T-helper 1 cell treated with Interleukin-12 subunit alpha and Interleukin-12 subunit beta and Interleukin-4 antibody, amounts not matched to agents 30 μg/mL and 1 μg/mL, for 36 hours (primary cell): Measurements from ENCODE around the gene NEURL2.

Experiments
- H3K27ac Mint-ChIP-seq: one replicate; pipeline ENCODE4 v1.8.0; 2021; ENCODE audit warnings: mild to moderate bottlenecking, mixed read lengths
- H3K27me3 Mint-ChIP-seq: one replicate; pipeline ENCODE4 v1.8.0; 2021; ENCODE audit warnings: low read depth, mixed read lengths
- H3K36me3 Mint-ChIP-seq: one replicate; pipeline ENCODE4 v1.8.0; 2021; ENCODE audit warnings: low read depth, mixed read lengths
- H3K4me1 Mint-ChIP-seq: one replicate; pipeline ENCODE4 v1.8.0; 2021; ENCODE audit warnings: low read depth, mixed read lengths
- H3K4me3 Mint-ChIP-seq: one replicate; pipeline ENCODE4 v1.8.0; 2021; ENCODE audit warnings: mild to moderate bottlenecking, moderate library complexity, mixed read lengths
- H3K9me3 Mint-ChIP-seq: one replicate; pipeline ENCODE4 v1.8.0; 2021; ENCODE audit warnings: mixed read lengths

NEURL2 gene

DNA sequence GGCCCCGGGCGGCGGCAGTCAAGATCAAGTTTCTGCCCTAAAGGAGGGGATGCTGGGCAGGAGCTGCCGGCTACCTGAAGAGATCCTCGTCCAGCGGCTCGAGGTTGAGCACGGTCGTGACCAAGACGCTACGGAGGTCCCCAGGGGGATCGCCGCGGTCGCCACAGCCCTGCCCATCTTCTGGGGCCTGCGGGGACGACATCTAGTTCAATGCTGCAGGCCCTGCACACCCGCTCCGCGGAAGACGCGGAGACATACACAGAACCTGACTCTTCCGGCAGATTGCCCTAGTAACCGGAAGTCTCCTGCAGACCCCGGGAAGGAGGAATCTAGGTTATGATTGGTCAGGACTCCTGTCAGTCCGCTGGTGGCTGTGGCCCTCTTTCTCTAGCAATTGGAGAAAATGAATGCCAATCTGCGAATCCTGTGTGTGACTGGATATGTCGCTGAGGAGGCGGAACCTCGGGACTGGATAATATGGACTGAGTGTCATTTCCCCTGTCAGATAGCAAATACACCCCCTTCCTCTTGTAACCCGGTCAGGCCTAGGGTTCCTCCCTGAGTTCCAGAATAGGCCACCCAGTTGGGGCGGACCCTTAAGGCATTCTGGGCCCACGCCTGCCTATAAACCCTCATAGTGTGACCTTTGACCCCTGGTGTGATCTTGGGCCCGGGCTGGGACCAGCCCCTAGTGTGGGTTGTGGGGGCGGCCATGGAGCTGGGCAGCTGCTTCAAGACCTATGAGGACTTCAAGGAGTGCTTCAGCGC, 33.7 kb downstream of the NEURL2 start, which contains the start of the genes ACOT8 and ZSWIM3:
TSS of gene ACOT8 (minus strand) at position 279 of the 768 bp plus-strand sequence. CDS start at position 202, 77 bp downstream.
TSS of gene ZSWIM3 (plus strand) at position 501 of the 768 bp plus-strand sequence. CDS start at position 713, 212 bp downstream.
- peaks cover 9% of the 10 kb centered on the region for H3K36me3 Mint-ChIP-seq
- H3K27me3 Mint-ChIP-seq: no peaks in the 10 kb centered on the region
- peak within 1 kb of the TSS; percentile 97 for H3K4me3 Mint-ChIP-seq
- peak within 1 kb of the TSS; percentile 99 for H3K27ac Mint-ChIP-seq
- H3K4me1 Mint-ChIP-seq: peaks cover 34% of the 10 kb centered on the region
- H3K9me3 Mint-ChIP-seq: no peaks in the 10 kb centered on the region

DNA sequence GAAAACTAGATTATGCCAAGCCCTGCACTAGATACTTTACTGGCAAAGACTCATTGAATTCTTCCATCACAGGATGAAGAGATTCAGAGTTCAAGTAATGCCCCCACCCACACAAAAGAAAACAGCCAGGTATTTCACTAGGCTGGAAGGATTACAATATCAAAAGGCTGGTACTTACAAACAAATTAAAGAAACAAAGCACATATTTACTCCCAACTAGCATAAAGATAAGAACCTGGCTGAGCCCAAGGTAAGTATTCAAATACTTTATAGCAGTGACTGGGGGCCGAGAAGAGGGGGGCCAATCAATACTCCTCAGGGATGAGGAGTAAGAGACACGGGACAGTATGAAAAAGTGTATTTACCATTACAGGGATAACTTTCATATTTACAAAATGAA, 37.5 kb downstream of the NEURL2 start:
- Mint-ChIP-seq H3K4me3 (no peak overlapping the region), H3K27me3 (no peaks in the 10 kb centered on the region), H3K27ac (no peak overlapping the region), H3K9me3 (no peaks in the 10 kb centered on the region), H3K36me3 (peaks cover 17% of the 10 kb centered on the region), H3K4me1 (peaks cover 24% of the 10 kb centered on the region)

DNA sequence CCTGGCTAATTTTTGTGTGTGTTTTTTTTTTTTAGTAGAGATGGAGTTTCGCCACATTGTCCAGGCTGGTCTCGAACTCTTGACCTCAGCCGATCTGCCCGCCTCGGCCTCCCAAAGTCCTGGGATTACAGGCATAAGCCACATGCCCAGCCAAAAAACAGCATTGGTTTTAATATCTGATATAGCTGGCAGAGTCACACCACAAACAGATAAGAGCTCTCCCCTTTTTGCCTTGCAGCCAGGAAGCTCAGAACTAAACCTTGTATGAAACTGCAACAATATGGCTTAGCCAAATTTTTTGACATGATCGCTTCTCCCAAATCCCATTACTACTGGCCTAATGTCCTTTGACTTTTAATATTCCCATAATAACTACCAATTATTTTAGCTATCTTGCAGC, 38.7 kb downstream of the NEURL2 start:
- H3K4me3 Mint-ChIP-seq: no peak overlapping the region
- no peaks in the 10 kb centered on the region for H3K27me3 Mint-ChIP-seq

GRCh38 chr20:45851501-45851900, 39.5 kb downstream of the NEURL2 start:
- Mint-ChIP-seq H3K27me3 (no peaks in the 10 kb centered on the region), H3K36me3 (peaks cover 18% of the 10 kb centered on the region), H3K4me1 (peaks cover 14% of the 10 kb centered on the region), H3K4me3 (no peak overlapping the region), H3K27ac (no peak overlapping the region), H3K9me3 (no peaks in the 10 kb centered on the region)

More for the DNA sequence above, 38.7 kb downstream of the NEURL2 start:
- H3K4me1 Mint-ChIP-seq: peaks cover 16% of the 10 kb centered on the region
- no peak overlapping the region for H3K27ac Mint-ChIP-seq
- peaks cover 17% of the 10 kb centered on the region for H3K36me3 Mint-ChIP-seq
- H3K9me3 Mint-ChIP-seq: no peaks in the 10 kb centered on the region

DNA sequence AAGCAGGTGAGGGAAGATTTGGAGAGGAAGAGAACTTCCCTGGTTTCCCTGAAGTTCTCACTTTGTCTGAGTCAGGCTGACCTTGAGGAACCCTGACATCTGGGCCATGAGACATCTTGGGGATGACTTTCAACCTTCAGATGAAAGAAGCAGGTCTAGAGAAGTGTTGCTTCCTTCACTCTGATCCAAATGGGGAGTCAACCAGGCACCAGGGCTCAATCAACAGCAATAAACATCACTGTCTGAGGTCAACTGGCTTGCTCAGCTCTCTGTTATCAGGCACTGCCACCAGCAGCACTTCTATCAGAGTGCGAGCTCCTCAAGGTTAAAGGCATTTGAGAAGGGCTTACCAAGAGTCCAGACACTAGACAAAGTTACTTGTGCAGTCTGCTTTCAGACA, 40.1 kb downstream of the NEURL2 start:
- Mint-ChIP-seq H3K4me3 (no peak overlapping the region), H3K4me1 (peaks cover 11% of the 10 kb centered on the region), H3K9me3 (no peaks in the 10 kb centered on the region), H3K27ac (no peak overlapping the region), H3K36me3 (peaks cover 19% of the 10 kb centered on the region), H3K27me3 (no peaks in the 10 kb centered on the region)

- Mint-ChIP-seq H3K4me3 (no peak overlapping the region), H3K36me3 (peaks cover 23% of the 10 kb centered on the region), H3K9me3 (no peaks in the 10 kb centered on the region), H3K27ac (no peak overlapping the region), H3K4me1 (peaks cover 8% of the 10 kb centered on the region), H3K27me3 (no peaks in the 10 kb centered on the region)
Measured at GRCh38 chr20:45850238-45850637, 40.8 kb downstream of the NEURL2 start.

DNA sequence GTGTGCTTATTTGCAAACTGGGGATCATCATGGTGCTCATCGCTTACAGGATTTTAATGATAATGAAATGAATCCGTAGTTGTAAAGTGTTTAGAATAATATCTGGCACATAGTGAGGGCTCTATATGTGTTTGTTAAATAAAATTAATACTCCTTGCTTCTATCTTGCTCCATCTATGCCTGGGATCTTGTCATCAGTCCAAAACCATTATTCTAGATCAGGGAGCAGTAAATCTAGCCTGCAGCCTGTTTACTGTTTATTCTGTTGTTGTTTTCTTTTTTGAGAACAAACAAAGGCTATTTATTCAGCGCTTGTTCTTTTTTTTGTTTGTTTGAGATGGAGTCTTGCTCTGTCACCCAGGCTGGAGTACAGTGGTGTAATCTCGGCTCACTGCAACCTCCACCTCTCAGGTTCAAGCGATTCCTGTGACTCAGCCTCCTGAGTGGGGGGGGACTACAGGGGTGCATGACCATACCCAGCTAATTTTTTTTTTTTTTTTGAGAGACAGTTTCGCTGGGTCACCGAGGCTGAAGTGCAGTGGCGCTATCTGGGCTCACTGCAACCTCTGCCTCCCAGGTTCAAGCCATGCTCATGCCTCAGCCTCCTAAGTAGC, 41.9 kb downstream of the NEURL2 start:
- Mint-ChIP-seq H3K27me3 (no peaks in the 10 kb centered on the region), H3K4me1 (peaks cover 3% of the 10 kb centered on the region), H3K27ac (no peak overlapping the region), H3K9me3 (no peaks in the 10 kb centered on the region), H3K36me3 (peaks cover 28% of the 10 kb centered on the region), H3K4me3 (no peak overlapping the region)

- Mint-ChIP-seq H3K27me3 (no peaks in the 10 kb centered on the region), H3K36me3 (peaks cover 31% of the 10 kb centered on the region), H3K9me3 (no peaks in the 10 kb centered on the region), H3K27ac (no peak overlapping the region), H3K4me3 (no peak overlapping the region), H3K4me1 (no peaks in the 10 kb centered on the region)
Measured at GRCh38 chr20:45848421-45848820, 42.6 kb downstream of the NEURL2 start.

DNA sequence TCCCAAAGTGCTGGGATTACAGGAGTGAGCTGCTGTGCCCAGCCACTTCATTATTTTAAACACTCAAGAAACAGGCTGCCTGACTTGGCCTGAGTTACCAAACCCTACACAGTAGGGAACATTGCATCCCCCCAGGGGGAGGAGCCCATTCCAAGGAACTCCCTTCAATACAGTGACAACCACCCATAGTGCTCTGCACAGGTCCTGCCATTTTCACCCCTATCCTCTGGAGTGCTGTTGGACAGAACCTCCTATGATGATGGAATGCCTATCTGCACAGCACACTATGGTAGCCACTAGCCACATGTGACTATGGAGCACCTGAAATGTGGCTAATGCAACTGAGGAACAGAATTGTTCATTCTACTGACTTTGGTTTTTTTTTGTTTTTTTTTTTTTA, 45.6 kb downstream of the NEURL2 start:
- Mint-ChIP-seq H3K27me3 (no peaks in the 10 kb centered on the region), H3K27ac (no peak overlapping the region), H3K4me3 (no peak overlapping the region), H3K4me1 (peaks cover 1% of the 10 kb centered on the region), H3K9me3 (no peaks in the 10 kb centered on the region), H3K36me3 (peaks cover 33% of the 10 kb centered on the region)

GRCh38 chr20:45843506-45843905, 47.5 kb downstream of the NEURL2 start:
- Mint-ChIP-seq H3K27me3 (no peaks in the 10 kb centered on the region), H3K4me1 (peaks cover 1% of the 10 kb centered on the region), H3K36me3 (peaks cover 26% of the 10 kb centered on the region), H3K4me3 (no peak overlapping the region), H3K9me3 (no peaks in the 10 kb centered on the region), H3K27ac (no peak overlapping the region)

DNA sequence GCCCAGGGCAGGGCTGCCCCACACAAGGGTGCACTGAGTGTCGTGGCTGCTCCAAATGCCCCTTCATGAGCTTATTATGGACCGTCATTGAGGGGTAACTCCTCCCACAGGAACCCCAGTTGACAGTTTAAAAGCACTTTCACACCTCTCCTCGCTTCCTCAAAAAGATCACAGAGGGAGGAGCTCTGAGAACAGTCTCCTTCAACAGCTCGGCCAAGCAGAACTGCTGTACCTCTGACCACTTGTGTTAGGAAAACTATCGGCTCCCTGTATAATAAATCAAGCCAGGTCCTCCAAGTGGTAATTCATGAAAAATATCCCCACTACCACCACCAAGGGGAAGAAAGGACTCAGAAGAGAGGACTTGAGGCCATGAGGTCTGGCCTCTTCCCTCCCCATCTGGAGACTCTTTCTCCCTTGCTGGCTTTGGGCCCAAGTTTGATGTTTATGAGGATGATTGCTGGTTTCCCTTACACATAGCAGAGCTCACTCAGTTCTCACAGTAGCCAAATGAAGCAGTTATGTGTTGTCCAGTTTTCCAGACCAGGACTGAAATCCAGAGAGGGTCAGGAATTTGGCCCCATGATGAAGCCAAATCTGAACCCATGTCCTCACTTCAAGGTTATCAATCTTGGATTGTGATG, 48.7 kb downstream of the NEURL2 start:
- Mint-ChIP-seq H3K36me3 (peaks cover 25% of the 10 kb centered on the region), H3K27me3 (no peaks in the 10 kb centered on the region), H3K4me1 (peaks cover 1% of the 10 kb centered on the region), H3K4me3 (no peak overlapping the region), H3K9me3 (no peaks in the 10 kb centered on the region), H3K27ac (no peak overlapping the region)

DNA sequence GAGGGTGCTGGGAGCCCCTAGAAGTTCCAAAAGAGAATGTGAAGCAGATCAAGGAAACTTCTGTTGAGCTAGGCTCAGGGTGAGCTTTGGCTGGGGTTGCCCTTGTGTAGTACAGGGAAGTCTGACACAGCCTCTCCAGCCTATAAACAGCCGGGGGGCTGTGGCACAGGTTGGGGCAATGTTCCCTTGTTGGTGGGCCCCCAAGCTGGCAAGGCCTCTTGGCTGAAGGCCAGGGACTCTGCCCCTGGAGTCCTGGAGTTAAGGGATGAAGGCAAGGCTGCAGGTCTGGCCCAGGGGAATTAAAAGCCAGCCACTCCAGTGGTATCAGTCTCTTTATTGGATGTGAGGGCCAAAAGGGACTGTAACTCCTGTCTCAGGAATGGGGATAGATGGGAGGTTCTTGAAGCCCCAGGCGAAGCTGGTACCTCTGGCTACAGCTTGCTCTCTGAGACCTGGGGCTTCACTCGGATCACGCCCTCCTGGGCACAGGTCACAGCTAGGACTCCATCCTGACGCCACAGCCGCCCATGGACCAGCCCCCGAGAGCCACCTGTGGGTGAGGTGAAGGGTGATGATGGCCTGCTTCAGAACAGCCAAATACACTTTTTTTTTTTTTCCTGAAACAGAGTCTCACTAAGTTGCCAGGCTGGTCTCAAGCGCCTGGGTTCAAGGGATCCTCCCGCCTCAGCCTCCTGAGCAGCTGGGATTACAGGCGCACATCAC, 49.4 kb downstream of the NEURL2 start:
- Mint-ChIP-seq H3K36me3 (peaks cover 23% of the 10 kb centered on the region), H3K4me1 (peaks cover 1% of the 10 kb centered on the region), H3K9me3 (no peaks in the 10 kb centered on the region), H3K27me3 (no peaks in the 10 kb centered on the region), H3K27ac (no peak overlapping the region), H3K4me3 (no peak overlapping the region)

- peaks cover 21% of the 10 kb centered on the region for H3K36me3 Mint-ChIP-seq
- H3K4me1 Mint-ChIP-seq: peaks cover 1% of the 10 kb centered on the region
- no peaks in the 10 kb centered on the region for H3K9me3 Mint-ChIP-seq
- H3K4me3 Mint-ChIP-seq: no peak overlapping the region
- no peak overlapping the region for H3K27ac Mint-ChIP-seq
- no peaks in the 10 kb centered on the region for H3K27me3 Mint-ChIP-seq
Measured at GRCh38 chr20:45840700-45841198, 50.3 kb downstream of the NEURL2 start.
